ENCODE results near the gene WFDC12. TPM values are rescaled to one million over a fixed set of nuclear protein-coding genes. Genes with fewer than 3 reads are reported as not detected.

Gene WFDC12
- total RNA-seq, 1 donor from 2014 or later, result not detected

DNA sequence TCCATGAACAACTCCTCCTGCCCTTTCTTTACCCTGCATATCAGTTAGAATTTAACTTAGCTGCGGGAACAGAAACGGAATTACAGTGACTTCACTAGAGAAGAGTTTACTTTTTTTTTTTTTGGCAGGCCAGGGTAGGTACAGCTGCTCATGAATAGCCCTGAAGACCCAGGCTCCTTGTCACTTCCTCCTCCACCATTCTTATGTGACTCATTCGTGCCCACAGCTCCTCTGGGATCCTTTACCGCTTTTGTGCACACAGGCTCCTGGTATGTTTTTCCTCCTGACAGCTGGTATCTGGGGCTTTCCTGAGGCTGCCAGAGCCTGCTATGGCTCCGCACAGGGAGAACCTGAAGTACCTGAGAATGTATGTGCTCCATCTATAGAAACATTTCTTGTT, 19.5 kb downstream of the WFDC12 start:
- no peak for DNase-seq (ENCODE audit: low spot score)

DNA sequence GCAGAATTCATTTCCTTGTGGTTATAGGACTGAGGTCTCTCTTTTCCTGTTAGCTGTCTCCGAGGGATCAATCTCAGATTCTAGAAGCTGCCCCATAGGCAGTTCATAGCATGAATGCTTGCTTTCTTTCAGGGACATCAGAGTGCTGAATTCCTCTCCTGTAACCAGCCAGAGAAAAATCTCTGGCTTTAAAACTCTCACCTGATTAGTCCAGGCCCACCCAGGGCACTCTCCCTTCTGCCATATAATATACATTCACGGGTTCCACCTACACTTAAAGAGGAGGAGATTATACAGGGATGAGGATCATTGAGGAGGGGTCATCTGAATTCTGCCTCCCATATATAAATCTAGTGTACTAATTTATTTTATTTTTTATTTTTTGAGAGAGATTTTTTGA, 21.2 kb downstream of the WFDC12 start:
- Mint-ChIP-seq H3K4me1 (ENCODE audit: unreplicated experiment) (no peaks in the 10 kb centered on the region), H3K4me3 (ENCODE audit: unreplicated experiment) (no peak overlapping the region), H3K9me3 (ENCODE audit: unreplicated experiment) (no peaks in the 10 kb centered on the region), H3K27ac (ENCODE audit: unreplicated experiment) (no peak overlapping the region), H3K36me3 (ENCODE audit: low read depth, unreplicated experiment) (no peaks in the 10 kb centered on the region), H3K27me3 (ENCODE audit: unreplicated experiment) (peaks cover 16% of the 10 kb centered on the region)
- no peak for DNase-seq (ENCODE audit: low spot score)
- TF ChIP-seq, protein P1, sequence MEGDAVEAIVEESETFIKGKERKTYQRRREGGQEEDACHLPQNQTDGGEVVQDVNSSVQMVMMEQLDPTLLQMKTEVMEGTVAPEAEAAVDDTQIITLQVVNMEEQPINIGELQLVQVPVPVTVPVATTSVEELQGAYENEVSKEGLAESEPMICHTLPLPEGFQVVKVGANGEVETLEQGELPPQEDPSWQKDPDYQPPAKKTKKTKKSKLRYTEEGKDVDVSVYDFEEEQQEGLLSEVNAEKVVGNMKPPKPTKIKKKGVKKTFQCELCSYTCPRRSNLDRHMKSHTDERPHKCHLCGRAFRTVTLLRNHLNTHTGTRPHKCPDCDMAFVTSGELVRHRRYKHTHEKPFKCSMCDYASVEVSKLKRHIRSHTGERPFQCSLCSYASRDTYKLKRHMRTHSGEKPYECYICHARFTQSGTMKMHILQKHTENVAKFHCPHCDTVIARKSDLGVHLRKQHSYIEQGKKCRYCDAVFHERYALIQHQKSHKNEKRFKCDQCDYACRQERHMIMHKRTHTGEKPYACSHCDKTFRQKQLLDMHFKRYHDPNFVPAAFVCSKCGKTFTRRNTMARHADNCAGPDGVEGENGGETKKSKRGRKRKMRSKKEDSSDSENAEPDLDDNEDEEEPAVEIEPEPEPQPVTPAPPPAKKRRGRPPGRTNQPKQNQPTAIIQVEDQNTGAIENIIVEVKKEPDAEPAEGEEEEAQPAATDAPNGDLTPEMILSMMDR (IDR thresholded peaks at IDR 0.05; ENCODE audit: unreplicated experiment), result no peak

More for the DNA sequence above, 19.5 kb downstream of the WFDC12 start:
- no peaks in the 10 kb centered on the region for H3K36me3 Mint-ChIP-seq (ENCODE audit: low read depth, unreplicated experiment)
- H3K27ac Mint-ChIP-seq (ENCODE audit: unreplicated experiment), result no peak overlapping the region
- H3K27me3 Mint-ChIP-seq (ENCODE audit: unreplicated experiment), result peaks cover 12% of the 10 kb centered on the region
- H3K9me3 Mint-ChIP-seq (ENCODE audit: unreplicated experiment), result no peaks in the 10 kb centered on the region
- H3K4me1 Mint-ChIP-seq (ENCODE audit: unreplicated experiment), result no peaks in the 10 kb centered on the region
- H3K4me3 Mint-ChIP-seq (ENCODE audit: unreplicated experiment), result no peak overlapping the region
- TF ChIP-seq, protein P1 (IDR thresholded peaks at IDR 0.05; ENCODE audit: unreplicated experiment), result no peak

DNA sequence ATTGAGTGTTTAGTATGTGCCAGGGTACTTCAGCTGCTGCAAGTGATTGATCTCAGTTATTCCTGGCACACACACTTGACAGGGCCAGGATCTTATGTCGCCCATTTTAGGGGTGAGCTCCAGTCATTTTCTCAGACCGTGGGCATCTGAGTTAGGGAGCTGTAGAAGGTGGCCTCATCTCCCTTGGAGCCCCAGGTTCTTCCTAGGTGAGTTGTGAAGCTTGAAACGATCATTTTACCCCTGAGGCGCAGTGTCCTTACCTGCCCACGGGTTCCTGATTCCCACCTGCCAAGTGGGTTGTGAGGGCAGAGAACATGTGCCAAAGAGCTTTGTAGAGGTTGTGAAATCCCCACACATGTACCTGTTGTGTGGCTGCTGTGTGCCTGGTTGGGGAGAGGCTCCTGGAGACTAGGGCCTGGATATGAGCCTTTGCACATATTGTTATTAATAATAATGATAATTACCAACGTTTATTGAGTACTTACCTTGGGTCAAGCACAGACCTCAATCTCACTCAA, 22.9 kb downstream of the WFDC12 start:
- TF ChIP-seq, protein P1 (IDR thresholded peaks at IDR 0.05; ENCODE audit: unreplicated experiment), result no peak
- no peak overlapping the region for H3K4me3 Mint-ChIP-seq (ENCODE audit: unreplicated experiment)
- no peaks in the 10 kb centered on the region for H3K9me3 Mint-ChIP-seq (ENCODE audit: unreplicated experiment)
- peaks cover 19% of the 10 kb centered on the region for H3K27me3 Mint-ChIP-seq (ENCODE audit: unreplicated experiment)
- no peaks in the 10 kb centered on the region for H3K36me3 Mint-ChIP-seq (ENCODE audit: low read depth, unreplicated experiment)
- H3K27ac Mint-ChIP-seq (ENCODE audit: unreplicated experiment), result no peak overlapping the region
- DNase-seq (ENCODE audit: low spot score), result no peak
- peaks cover 3% of the 10 kb centered on the region for H3K4me1 Mint-ChIP-seq (ENCODE audit: unreplicated experiment)

GRCh38 chr20:45100563-45101245, 23.6 kb downstream of the WFDC12 start, which contains the start of gene KCNS1:
KCNS1 (minus strand) TSS chr20:45101127; CDS start chr20:45099236, 1,891 bp downstream.
- H3K4me3 Mint-ChIP-seq (ENCODE audit: unreplicated experiment), result peak within 1 kb of the TSS; percentile 53
- no peaks in the 10 kb centered on the region for H3K9me3 Mint-ChIP-seq (ENCODE audit: unreplicated experiment)
- DNase-seq (ENCODE audit: low spot score), result peak; percentile 59
- H3K27me3 Mint-ChIP-seq (ENCODE audit: unreplicated experiment), result peaks cover 19% of the 10 kb centered on the region
- H3K36me3 Mint-ChIP-seq (ENCODE audit: low read depth, unreplicated experiment), result no peaks in the 10 kb centered on the region
- H3K4me1 Mint-ChIP-seq (ENCODE audit: unreplicated experiment), result peaks cover 3% of the 10 kb centered on the region
- H3K27ac Mint-ChIP-seq (ENCODE audit: unreplicated experiment), result no peak within 1 kb of the TSS
- TF ChIP-seq, protein P1 (IDR thresholded peaks at IDR 0.05; ENCODE audit: unreplicated experiment), result no peak

DNA sequence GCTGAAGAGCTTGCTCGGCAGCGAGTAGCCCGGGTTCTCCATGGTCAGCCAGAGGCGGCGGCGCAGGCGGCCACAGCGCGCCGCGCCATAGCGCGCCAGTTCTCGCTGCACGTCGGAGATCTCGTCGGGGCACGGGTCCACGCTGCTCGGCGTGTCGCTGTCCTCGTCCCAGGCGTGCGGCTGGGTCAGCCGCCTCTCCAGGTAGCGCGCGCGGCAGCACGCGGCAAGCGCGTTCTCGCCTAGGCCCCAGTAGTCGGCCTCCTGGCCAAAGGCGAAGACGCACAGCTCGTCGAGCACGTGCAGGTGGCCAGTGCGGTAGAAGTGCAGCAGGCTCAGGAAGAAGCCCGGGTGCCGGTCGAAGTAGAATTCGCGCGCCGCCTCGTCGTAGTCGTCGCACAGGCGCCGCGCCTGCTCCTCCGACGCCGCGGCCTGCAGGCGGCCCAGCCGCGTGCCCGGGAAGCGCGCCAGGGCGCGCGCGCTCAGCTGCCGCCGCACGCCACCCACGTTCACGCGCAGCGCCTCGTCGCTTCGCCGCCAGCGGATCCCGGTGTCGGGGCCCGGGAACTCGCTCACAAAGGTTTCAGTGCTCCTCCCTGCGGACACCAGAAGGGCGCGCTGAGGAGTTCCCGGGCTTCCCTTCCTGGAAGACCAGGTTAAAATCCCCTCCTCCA, 26.0 kb downstream of the WFDC12 start:
- DNase-seq (ENCODE audit: low spot score), result peak; percentile 65
- Mint-ChIP-seq H3K27ac (ENCODE audit: unreplicated experiment) (no peak overlapping the region), H3K4me3 (ENCODE audit: unreplicated experiment) (no peak overlapping the region), H3K9me3 (ENCODE audit: unreplicated experiment) (no peaks in the 10 kb centered on the region), H3K4me1 (ENCODE audit: unreplicated experiment) (peaks cover 3% of the 10 kb centered on the region), H3K36me3 (ENCODE audit: low read depth, unreplicated experiment) (no peaks in the 10 kb centered on the region), H3K27me3 (ENCODE audit: unreplicated experiment) (peaks cover 22% of the 10 kb centered on the region)
- TF ChIP-seq, protein P1 (IDR thresholded peaks at IDR 0.05; ENCODE audit: unreplicated experiment), result no peak
